GM12878 (cell line): ENCODE data around the gene TNFAIP8L2. TPM values are rescaled to one million over a fixed set of nuclear protein-coding genes. Genes with fewer than 3 reads are reported as not detected.

Source experiments
- ATAC-seq: fragments of 200-7000 bp; cut with Tn5 transposase; 3 replicates; pipeline ENCODE4 v1.9.1; 2020; ENCODE audit warnings: mild to moderate bottlenecking, moderate library complexity
- BruUV-seq: library from RNA; stranded (reverse); fragments of 400-500 nt; replicated peaks from 2 replicates; lab custom pipeline; 2021; lab: Mats Ljungman, UMichigan
- CTCF ChIA-PET: fragments of 300-600 bp; sonication (Branson Sonifier 250); formaldehyde crosslinking; extraction: SDS; loops from one replicate; lab custom pipeline; 2021; ENCODE audit warnings: inconsistent platforms; lab: Yijun Ruan, JAX
- POLR2A ChIA-PET: fragments of 350-600 bp; formaldehyde crosslinking; extraction: SDS; loops from one replicate; lab custom pipeline; 2021; ENCODE audit warnings: inconsistent platforms; lab: Charles Lee
- RAD21 ChIA-PET: fragments of 300-600 bp; sonication (Branson Sonifier 250); formaldehyde crosslinking; loops from one replicate; lab custom pipeline; 2023; ENCODE audit warnings: antibody characterized with exemption; ENCODE audit not compliant: unreplicated experiment; lab: Charles Lee
- SMC1A ChIA-PET: fragments of 300-600 bp; sonication (Branson Sonifier 250); formaldehyde crosslinking; loops from one replicate; lab custom pipeline; 2023; ENCODE audit not compliant: unreplicated experiment, uncharacterized antibody; lab: Charles Lee
- DNase-seq: peaks from one replicate; pipeline ENCODE4 v3.0.0-alpha.2; 2011; ENCODE audit warnings: low read depth, low spot score
- FAIRE-seq: peaks from 3 replicates; lab custom pipeline; 2011; peaks lifted over from hg19 to GRCh38; lab: Jason Lieb, UNC
- H2AFZ ChIP-seq: 2 replicates; pipeline ENCODE4 v1.6.0; 2011; ENCODE audit warnings: low read depth, low read length, control low read depth; ENCODE audit not compliant: control insufficient read depth
- H3K27ac ChIP-seq: 2 replicates; pipeline ENCODE4 v1.5.1; 2011; ENCODE audit warnings: control low read depth; ENCODE audit not compliant: control insufficient read depth, insufficient read depth
- H3K27me3 ChIP-seq, 2 experiments: replicated peaks in 1 of 2; 2 replicates each; pipeline versions ENCODE4 v1.6.0 to v1.6.1; 2011; ENCODE audit warnings: low read length in 1 of 2; ENCODE audit not compliant: control insufficient read depth in 2 of 2, insufficient read depth in 2 of 2
- H3K36me3 ChIP-seq, 2 experiments: 2 replicates each; pipeline ENCODE4 v1.5.1; 2011; ENCODE audit warnings: low read length in 1 of 2; ENCODE audit not compliant: control insufficient read depth in 2 of 2, insufficient read depth in 2 of 2
- H3K4me1 ChIP-seq: 2 replicates; pipeline ENCODE4 v1.6.1; 2011; ENCODE audit warnings: mild to moderate bottlenecking, low read length, moderate library complexity, mixed read lengths; ENCODE audit not compliant: control insufficient read depth, insufficient read depth
- H3K4me2 ChIP-seq: 2 replicates; pipeline ENCODE4 v1.6.0; 2011; ENCODE audit warnings: control low read depth; ENCODE audit not compliant: control insufficient read depth, insufficient read depth
- H3K4me3 ChIP-seq: fragments of 200-600 bp; sonication (generic); 2 replicates; pipeline ENCODE4 v1.5.1; 2016
- H3K79me2 ChIP-seq: 2 replicates; pipeline ENCODE4 v1.6.0; 2011; ENCODE audit warnings: low read length; ENCODE audit not compliant: control insufficient read depth, insufficient read depth
- H3K9ac ChIP-seq: 2 replicates; pipeline ENCODE4 v1.8.0; 2011; ENCODE audit warnings: low read length, control low read depth, mixed read lengths; ENCODE audit not compliant: control insufficient read depth, insufficient read depth
- H3K9me3 ChIP-seq: replicated peaks from 3 replicates; pipeline ENCODE4 v1.5.1; 2011; ENCODE audit warnings: mild to moderate bottlenecking, low read length; ENCODE audit not compliant: control insufficient read depth, insufficient read depth
- H4K20me1 ChIP-seq: 2 replicates; pipeline ENCODE4 v1.6.0; 2011; ENCODE audit not compliant: control insufficient read depth, insufficient read depth
- ATF7 ChIP-seq: fragments of 450-650 bp; IDR thresholded peaks from 2 replicates; pipeline ENCODE4 v1.6.1; 2016; ENCODE audit warnings: low read depth, mild to moderate bottlenecking
- EGR1 ChIP-seq, 2 experiments: IDR thresholded peaks; 1 replicate in 1 of 2; 2 replicates in 1 of 2; pipeline ENCODE4 v1.6.1; 2011 to 2012; ENCODE audit warnings: low read depth in 2 of 2, low read length in 2 of 2, borderline replicate concordance in 1 of 2, mild to moderate bottlenecking in 1 of 2, moderate library complexity in 1 of 2
- HDAC2 ChIP-seq: fragments of 200-600 bp; sonication (generic); IDR thresholded peaks from 2 replicates; pipeline ENCODE4 v1.6.1; 2017
- IKZF1 ChIP-seq: fragments of 450-650 bp; conservative IDR thresholded peaks from 2 replicates; pipeline ENCODE4 v1.6.1; 2017; ENCODE audit warnings: antibody characterized with exemption, mild to moderate bottlenecking
- MTA2 ChIP-seq: fragments of 450-650 bp; IDR thresholded peaks from 2 replicates; pipeline ENCODE4 v1.6.1; 2016; ENCODE audit warnings: low read depth, mild to moderate bottlenecking, moderate library complexity
- NR2F1 ChIP-seq: fragments of 450-650 bp; conservative IDR thresholded peaks from 2 replicates; pipeline ENCODE4 v1.6.1; 2017; ENCODE audit warnings: mild to moderate bottlenecking
- PML ChIP-seq: IDR thresholded peaks from 2 replicates; pipeline ENCODE4 v1.6.1; 2012; ENCODE audit warnings: low read length, inconsistent platforms
- RCOR1 ChIP-seq: conservative IDR thresholded peaks from 2 replicates; pipeline ENCODE4 v1.6.1; 2012; ENCODE audit warnings: low read depth, low read length, improper control_type of control experiment
- RUNX3 ChIP-seq: IDR thresholded peaks from 2 replicates; pipeline ENCODE4 v1.6.1; 2012; ENCODE audit warnings: low read length, inconsistent platforms
- SIN3A ChIP-seq: IDR thresholded peaks from 2 replicates; pipeline ENCODE4 v1.6.1; 2012; ENCODE audit warnings: low read depth, low read length, improper control_type of control experiment
- SMC3 ChIP-seq: IDR thresholded peaks from 2 replicates; pipeline ENCODE4 v1.6.1; 2011; ENCODE audit warnings: low read length, improper control_type of control experiment, borderline replicate concordance
- ZNF592 ChIP-seq: fragments of 450-650 bp; IDR thresholded peaks from 2 replicates; pipeline ENCODE4 v1.6.1; 2017; ENCODE audit warnings: mild to moderate bottlenecking, moderate library complexity
- WGBS: methylation state at CpG from one replicate; pipeline ENCODE4 v1.1.6; 2016; ENCODE audit warnings: low lambda C conversion rate; ENCODE audit not compliant: insufficient replicate concordance, insufficient coverage; ENCODE audit errors: missing lambda C conversion rate; 5-methylcytosine and 5-hydroxymethylcytosine counted together
- in situ Hi-C: fragments of 300-500 bp; cut with MboI; formaldehyde crosslinking; loops from 9 replicates; pipeline ENCODE4 v1.14.3; 2018; ENCODE audit warnings: mixed read lengths
- intact Hi-C: fragments of 100-400 bp; cut with micrococcal nuclease; formaldehyde crosslinking; loops from one replicate; pipeline ENCODE4 v1.14.2; 2022; ENCODE audit not compliant: unreplicated experiment
- polyA plus RNA-seq, 11 experiments: library from polyadenylated mRNA; depleted of rRNA in 4 of 11; unstranded in 6 of 11; stranded (reverse) in 5 of 11; fragments of >200 nt; fragmentation: Nextera tagmentation in 4 of 11; fragmentation: Illumina TruSeq in 1 of 11; extraction: Ambion mirVana in 4 of 11; extraction: Trizol in 1 of 11; gene quantifications; 1 replicate in 1 of 11; 2 replicates in 10 of 11; pipeline versions ENCODE4 v1.2.1 to v1.2.3, GENCODE V29; 2011 to 2016; ENCODE audit warnings: inconsistent platforms in 2 of 11, missing spikeins in 2 of 11, low read depth in 1 of 11
- total RNA-seq, 4 experiments: library from RNA; depleted of rRNA in 3 of 4; stranded (reverse); fragments of >200 nt in 3 of 4; fragmentation: Illumina TruSeq in 1 of 4; extraction: Trizol in 1 of 4; gene quantifications; 2 replicates each; pipeline versions ENCODE4 v1.2.1 to v1.2.3, GENCODE V29; 2013 to 2021
- TF ChIP-seq, protein P1 (sequence below): fragments of 450-650 bp; formaldehyde crosslinking; IDR thresholded peaks from 2 replicates; pipeline ENCODE4 v1.4.0; 2022; ENCODE audit warnings: mild to moderate bottlenecking, moderate library complexity
- TF ChIP-seq, protein P2 (sequence below): IDR thresholded peaks from 2 replicates; pipeline ENCODE4 v1.6.1; 2012; ENCODE audit warnings: low read length, inconsistent platforms
- TF ChIP-seq, protein P3 (sequence below): IDR thresholded peaks from 2 replicates; pipeline ENCODE4 v1.6.1; 2011; ENCODE audit warnings: low read depth, mild to moderate bottlenecking, low read length, moderate library complexity, borderline replicate concordance; ENCODE audit errors: extremely low read depth

The TNFAIP8L2 gene
- total and polyA plus RNA-seq, 10 of the 15 experiments (the other 5 are each of a cell fraction or from before 2014, with no cell fraction given) = 5.4 to 26.3 (median 14.2) TPM

- ChIA-PET CTCF (interaction anchor here (1.0 to 1.2 kb wide), 2 partner anchors 15 to 81 kb away, joined by 3 to 4 read pairs; partner anchors contain the start of gene TNFAIP8L2), POLR2A (interaction anchor here (0.6 kb wide), 1 partner anchor 43 kb away, joined by 4 read pairs; no protein-coding TSS in a partner anchor)
- TF ChIP-seq RUNX3 (no peak), EGR1 (IDR thresholded peaks at IDR 0.05; ENCODE audit: borderline replicate concordance in 1 of 2, low read depth in 2 of 2, low read length in 2 of 2) (no peak), SMC3 (no peak), NR2F1 (no peak), IKZF1 (no peak), MTA2 (no peak), ATF7 (no peak), SIN3A (no peak), PML (no peak), ZNF592 (no peak), HDAC2 (no peak), RCOR1 (no peak)
- TF ChIP-seq, protein P1, sequence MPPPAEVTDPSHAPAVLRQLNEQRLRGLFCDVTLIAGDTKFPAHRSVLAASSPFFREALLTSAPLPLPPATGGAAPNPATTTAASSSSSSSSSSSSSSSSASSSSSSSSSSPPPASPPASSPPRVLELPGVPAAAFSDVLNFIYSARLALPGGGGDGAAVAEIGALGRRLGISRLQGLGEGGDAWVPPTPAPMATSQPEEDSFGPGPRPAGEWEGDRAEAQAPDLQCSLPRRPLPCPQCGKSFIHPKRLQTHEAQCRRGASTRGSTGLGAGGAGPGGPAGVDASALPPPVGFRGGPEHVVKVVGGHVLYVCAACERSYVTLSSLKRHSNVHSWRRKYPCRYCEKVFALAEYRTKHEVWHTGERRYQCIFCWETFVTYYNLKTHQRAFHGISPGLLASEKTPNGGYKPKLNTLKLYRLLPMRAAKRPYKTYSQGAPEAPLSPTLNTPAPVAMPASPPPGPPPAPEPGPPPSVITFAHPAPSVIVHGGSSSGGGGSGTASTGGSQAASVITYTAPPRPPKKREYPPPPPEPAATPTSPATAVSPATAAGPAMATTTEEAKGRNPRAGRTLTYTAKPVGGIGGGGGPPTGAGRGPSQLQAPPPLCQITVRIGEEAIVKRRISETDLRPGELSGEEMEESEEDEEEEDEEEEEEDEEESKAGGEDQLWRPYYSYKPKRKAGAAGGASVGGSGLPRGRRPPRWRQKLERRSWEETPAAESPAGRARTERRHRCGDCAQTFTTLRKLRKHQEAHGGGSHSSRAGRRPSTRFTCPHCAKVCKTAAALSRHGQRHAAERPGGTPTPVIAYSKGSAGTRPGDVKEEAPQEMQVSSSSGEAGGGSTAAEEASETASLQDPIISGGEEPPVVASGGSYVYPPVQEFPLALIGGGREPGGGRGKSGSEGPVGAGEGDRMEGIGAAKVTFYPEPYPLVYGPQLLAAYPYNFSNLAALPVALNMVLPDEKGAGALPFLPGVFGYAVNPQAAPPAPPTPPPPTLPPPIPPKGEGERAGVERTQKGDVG (CRISPR knock-in tag) = no peak
- TF ChIP-seq, protein P2, sequence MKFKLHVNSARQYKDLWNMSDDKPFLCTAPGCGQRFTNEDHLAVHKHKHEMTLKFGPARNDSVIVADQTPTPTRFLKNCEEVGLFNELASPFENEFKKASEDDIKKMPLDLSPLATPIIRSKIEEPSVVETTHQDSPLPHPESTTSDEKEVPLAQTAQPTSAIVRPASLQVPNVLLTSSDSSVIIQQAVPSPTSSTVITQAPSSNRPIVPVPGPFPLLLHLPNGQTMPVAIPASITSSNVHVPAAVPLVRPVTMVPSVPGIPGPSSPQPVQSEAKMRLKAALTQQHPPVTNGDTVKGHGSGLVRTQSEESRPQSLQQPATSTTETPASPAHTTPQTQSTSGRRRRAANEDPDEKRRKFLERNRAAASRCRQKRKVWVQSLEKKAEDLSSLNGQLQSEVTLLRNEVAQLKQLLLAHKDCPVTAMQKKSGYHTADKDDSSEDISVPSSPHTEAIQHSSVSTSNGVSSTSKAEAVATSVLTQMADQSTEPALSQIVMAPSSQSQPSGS = no peak
- TF ChIP-seq, protein P3, sequence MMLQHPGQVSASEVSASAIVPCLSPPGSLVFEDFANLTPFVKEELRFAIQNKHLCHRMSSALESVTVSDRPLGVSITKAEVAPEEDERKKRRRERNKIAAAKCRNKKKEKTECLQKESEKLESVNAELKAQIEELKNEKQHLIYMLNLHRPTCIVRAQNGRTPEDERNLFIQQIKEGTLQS = no peak
Measured at GRCh38 chr1:151171190-151171589, 14.7 kb downstream of the TNFAIP8L2 start.

More at GRCh38 chr1:151171190-151171589, 14.7 kb downstream of the TNFAIP8L2 start:
- intact Hi-C loops = no loop called here
- Histone ChIP-seq H3K36me3 (peaks cover 3 to 9% of the 10 kb centered on the region in 2 experiments; a peak in 3 of 4 replicates), H3K4me3 (no peak overlapping the region), H3K27ac (no peak overlapping the region), H3K9ac (no peak overlapping the region), H2AFZ (no peak overlapping the region), H3K27me3 (no peaks in the 10 kb centered on the region), H4K20me1 (no peaks in the 10 kb centered on the region; the same call in 1 of the 2 replicates), H3K4me2 (no peak overlapping the region), H3K9me3 (no peaks in the 10 kb centered on the region), H3K79me2 (peaks cover 10% of the 10 kb centered on the region), H3K4me1 (peaks cover 6% of the 10 kb centered on the region)
- WGBS = 94% methylated on average over 5 of the region's 5 CpGs
- RAD21 ChIA-PET = interaction anchor here (0.5 to 0.6 kb wide), 2 partner anchors 19 to 45 kb away, joined by 3 to 4 read pairs; no protein-coding TSS in a partner anchor
- in situ Hi-C loops = no loop called here
- BruUV-seq = no TSS peak
- FAIRE-seq (no peak), ATAC-seq (no peak), DNase-seq (no peak)
- SMC1A ChIA-PET = interaction anchor here (1.2 to 1.4 kb wide), 2 partner anchors 14 to 72 kb away, joined by 3 read pairs; partner anchors contain the start of gene TNFAIP8L2
